ENCODE results near the gene TMEM31. TPM values are rescaled to one million over a fixed set of nuclear protein-coding genes. Genes with fewer than 3 reads are reported as not detected.

TMEM31 gene
- total RNA-seq, result not detected

GRCh38 chrX:103710609-103711008, at the start of gene TMEM31:
Gene TMEM31, plus strand, starts transcription at chrX:103710909. Its CDS starts 1,350 bp downstream, at chrX:103712259.
- Histone ChIP-seq H3K4me3 (no peak within 1 kb of the TSS), H3K27ac (no peak within 1 kb of the TSS), H3K27me3 (no peaks in the 10 kb centered on the region), H3K4me1 (no peaks in the 10 kb centered on the region), H3K36me3 (no peaks in the 10 kb centered on the region), H3K9me3 (no peaks in the 10 kb centered on the region)
- intact Hi-C loops (cut with DNase I), result no loop called here
- WGBS, 2 donors, result 77 to 80% methylated on average over 3 to 5 of the region's 5 CpGs
- no peak for DNase-seq
- TF ChIP-seq CTCF (IDR thresholded peaks at IDR 0.05), result no peak
- no peak for TF ChIP-seq POLR2A (IDR thresholded peaks at IDR 0.05)

GRCh38 chrX:103663981-103664762, 46.5 kb upstream of the TMEM31 start:
- no peak for DNase-seq

GRCh38 chrX:103666202-103667107, 44.3 kb upstream of the TMEM31 start:
- no peak overlapping the region for H3K4me3 ChIP-seq
- no peaks in the 10 kb centered on the region for H3K27me3 ChIP-seq
- H3K4me1 ChIP-seq, result no peaks in the 10 kb centered on the region
- WGBS, 2 donors, result 65 to 88% methylated on average over 1 to 3 of the region's 3 CpGs
- no peak for DNase-seq
- no peak overlapping the region for H3K27ac ChIP-seq
- no peak for TF ChIP-seq POLR2A (IDR thresholded peaks at IDR 0.05)
- TF ChIP-seq CTCF (IDR thresholded peaks at IDR 0.05), result no peak
- H3K9me3 ChIP-seq, result no peaks in the 10 kb centered on the region
- intact Hi-C loops (cut with DNase I), result no loop called here
- no peaks in the 10 kb centered on the region for H3K36me3 ChIP-seq

More at GRCh38 chrX:103663981-103664762, 46.5 kb upstream of the TMEM31 start:
- no peak for TF ChIP-seq POLR2A (IDR thresholded peaks at IDR 0.05)
- no peak for TF ChIP-seq CTCF (IDR thresholded peaks at IDR 0.05)
- H3K9me3 ChIP-seq, result no peaks in the 10 kb centered on the region
- H3K36me3 ChIP-seq, result no peaks in the 10 kb centered on the region
- no peaks in the 10 kb centered on the region for H3K27me3 ChIP-seq
- 21 to 38% methylated on average over 17 to 23 of the region's 23 CpGs for WGBS, 2 donors
- no peak overlapping the region for H3K4me3 ChIP-seq
- no peaks in the 10 kb centered on the region for H3K4me1 ChIP-seq
- intact Hi-C loops (cut with DNase I), result no loop called here
- no peak overlapping the region for H3K27ac ChIP-seq

- Histone ChIP-seq H3K9me3 (no peaks in the 10 kb centered on the region), H3K36me3 (peaks cover 0 to 5% (median 0%) of the 10 kb centered on the region in 3 donors), H3K27me3 (no peaks in the 10 kb centered on the region), H3K27ac (no peak overlapping the region), H3K4me3 (no peak overlapping the region), H3K4me1 (no peaks in the 10 kb centered on the region)
- no peak for TF ChIP-seq CTCF (IDR thresholded peaks at IDR 0.05)
- TF ChIP-seq POLR2A (IDR thresholded peaks at IDR 0.05), result no peak
- DNase-seq, result no peak
- 56 to 70% methylated on average over 1 of the region's 1 CpG for WGBS, 2 donors
- intact Hi-C loops (cut with DNase I), result no loop called here
These were observed 41.0 kb upstream of the TMEM31 start for GRCh38 chrX:103669745-103670144.

Data from esophagus squamous epithelium (tissue), 5 donors.